Astrocyte of the spinal cord (primary cell): ENCODE measurements around the gene LCE1B.

ENCODE experiments used
- DNase-seq: peaks from one replicate; pipeline ENCODE4 v3.0.0; 2011; ENCODE audit warnings: low read depth, low spot score
- H3K4me3 ChIP-seq: 2 replicates; pipeline ENCODE4 v1.5.1; 2011; ENCODE audit warnings: low read depth, mild to moderate bottlenecking, low read length, moderate library complexity
- CTCF ChIP-seq: IDR thresholded peaks from 2 replicates; pipeline ENCODE4 v1.5.1; 2012; ENCODE audit warnings: low read depth, mild to moderate bottlenecking, low read length, inconsistent platforms
- in situ Hi-C: cut with HindIII; loops from 2 replicates; pipeline ENCODE4 v1.10.0; 2017; ENCODE audit warnings: low sequenced_read_pairs

The LCE1B gene

GRCh38 chr1:152783095-152783494, 28.7 kb upstream of the LCE1B start:
- no peak for TF ChIP-seq CTCF
- H3K4me3 ChIP-seq = no peak overlapping the region
- DNase-seq = no peak
- in situ Hi-C loops = no loop called here

- H3K4me3 ChIP-seq = no peak within 1 kb of the TSS
- no peak for TF ChIP-seq CTCF
- no peak for DNase-seq
- in situ Hi-C loops = no loop called here
Observed at GRCh38 chr1:152786077-152786476, 25.7 kb upstream of the LCE1B start, which contains the start of gene LCE1E. LCE1E (plus strand) TSS chr1:152786257; CDS start chr1:152787300, 1,043 bp downstream.

DNA sequence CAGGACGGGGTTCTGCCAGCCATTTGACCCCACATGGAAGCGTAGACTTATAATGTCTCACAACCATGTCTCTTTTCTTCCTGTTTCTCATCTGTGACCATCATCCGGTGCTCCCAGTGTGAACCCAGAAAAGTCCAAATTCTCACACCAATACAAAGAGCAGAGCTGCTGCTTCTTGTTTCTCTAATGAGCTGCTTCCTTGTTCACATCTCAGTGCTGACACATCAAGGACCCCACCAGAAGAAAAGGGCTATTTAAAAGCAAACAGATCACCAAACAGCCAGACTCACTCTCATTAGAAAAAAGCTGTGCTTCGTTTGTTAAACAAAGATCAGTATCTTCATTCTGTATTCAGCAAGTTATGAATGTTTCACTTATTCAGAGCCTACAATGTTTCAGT, 16.1 kb upstream of the LCE1B start:
- TF ChIP-seq CTCF = no peak
- DNase-seq = no peak
- no peak overlapping the region for H3K4me3 ChIP-seq
- in situ Hi-C loops = no loop called here

DNA sequence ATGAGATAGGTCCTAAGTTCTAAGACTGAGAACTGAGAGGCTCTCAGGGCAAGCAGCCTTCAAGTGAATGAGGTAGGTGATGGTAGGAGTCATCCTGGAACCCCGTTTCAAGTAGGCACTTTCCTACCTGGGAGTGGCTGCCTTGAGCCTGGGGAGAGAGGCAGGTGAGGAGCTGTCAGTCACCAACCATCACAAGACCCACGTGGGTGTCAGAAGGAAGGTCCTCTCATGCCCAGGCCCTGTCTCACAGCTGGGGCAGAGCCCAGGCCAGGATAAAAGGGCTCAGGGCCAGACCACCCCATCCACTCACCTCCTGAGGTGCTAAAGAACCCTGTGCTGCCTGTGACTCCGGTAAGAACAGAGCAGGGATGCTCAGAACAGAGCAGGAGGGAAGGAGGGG, 15.3 kb upstream of the LCE1B start, which contains the start of gene LCE1D:
TSS of gene LCE1D (plus strand) at position 301 of the 400 bp plus-strand sequence. CDS start 1,074 bp downstream, outside the sequence.
- DNase-seq = no peak
- no peak within 1 kb of the TSS for H3K4me3 ChIP-seq
- TF ChIP-seq CTCF = no peak
- in situ Hi-C loops = no loop called here

GRCh38 chr1:152801333-152801732, 10.4 kb upstream of the LCE1B start:
- TF ChIP-seq CTCF = no peak
- no peak for DNase-seq
- in situ Hi-C loops = no loop called here
- no peak overlapping the region for H3K4me3 ChIP-seq

DNA sequence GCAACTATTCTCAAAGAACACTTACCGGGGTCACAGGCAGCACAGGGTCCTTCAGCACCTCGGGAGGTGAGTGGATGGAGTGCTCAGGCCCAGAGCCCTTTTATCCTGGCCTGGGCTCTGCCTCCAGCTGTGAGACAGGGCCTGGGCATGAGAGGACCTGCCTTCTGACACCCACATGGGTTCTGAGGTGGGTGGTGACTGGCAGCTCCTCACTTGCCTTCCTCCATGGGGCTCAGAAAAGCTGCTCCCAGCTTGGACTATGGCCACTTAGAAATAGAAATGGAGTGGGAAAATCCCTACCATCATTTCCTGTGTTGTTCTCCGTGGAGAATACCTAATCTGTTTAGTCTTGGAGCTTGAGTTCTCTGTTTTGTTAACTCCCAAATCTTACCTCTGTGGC, 5.2 kb upstream of the LCE1B start, which contains the start of gene LCE1C:
TSS of gene LCE1C (minus strand) at position 76 of the 400 bp plus-strand sequence. CDS start 1,173 bp downstream, outside the sequence.
- no peak for DNase-seq
- TF ChIP-seq CTCF = no peak
- H3K4me3 ChIP-seq = no peak within 1 kb of the TSS
- in situ Hi-C loops = no loop called here

GRCh38 chr1:152811050-152811449, 721 bp upstream of the LCE1B start:
- no peak for DNase-seq
- in situ Hi-C loops = no loop called here
- TF ChIP-seq CTCF = no peak
- no peak overlapping the region for H3K4me3 ChIP-seq
